GM12878 (cell line): ENCODE measurements around the gene PLA2G3. TPM values are rescaled to one million over a fixed set of nuclear protein-coding genes. Genes with fewer than 3 reads are reported as not detected.

ENCODE experiments used
- ATAC-seq: fragments of 200-7000 bp; cut with Tn5 transposase; 3 replicates; pipeline ENCODE4 v1.9.1; 2020; ENCODE audit warnings: mild to moderate bottlenecking, moderate library complexity
- BruUV-seq: library from RNA; stranded (reverse); fragments of 400-500 nt; replicated peaks from 2 replicates; lab custom pipeline; 2021; lab: Mats Ljungman, UMichigan
- CTCF ChIA-PET: fragments of 300-600 bp; sonication (Branson Sonifier 250); formaldehyde crosslinking; extraction: SDS; loops from one replicate; lab custom pipeline; 2021; ENCODE audit warnings: inconsistent platforms; lab: Yijun Ruan, JAX
- POLR2A ChIA-PET: fragments of 350-600 bp; formaldehyde crosslinking; extraction: SDS; loops from one replicate; lab custom pipeline; 2021; ENCODE audit warnings: inconsistent platforms; lab: Charles Lee
- RAD21 ChIA-PET: fragments of 300-600 bp; sonication (Branson Sonifier 250); formaldehyde crosslinking; loops from one replicate; lab custom pipeline; 2023; ENCODE audit warnings: antibody characterized with exemption; ENCODE audit not compliant: unreplicated experiment; lab: Charles Lee
- SMC1A ChIA-PET: fragments of 300-600 bp; sonication (Branson Sonifier 250); formaldehyde crosslinking; loops from one replicate; lab custom pipeline; 2023; ENCODE audit not compliant: unreplicated experiment, uncharacterized antibody; lab: Charles Lee
- DNase-seq: peaks from one replicate; pipeline ENCODE4 v3.0.0-alpha.2; 2011; ENCODE audit warnings: low read depth, low spot score
- FAIRE-seq: peaks from 3 replicates; lab custom pipeline; 2011; peaks lifted over from hg19 to GRCh38; lab: Jason Lieb, UNC
- H2AFZ ChIP-seq: 2 replicates; pipeline ENCODE4 v1.6.0; 2011; ENCODE audit warnings: low read depth, low read length, control low read depth; ENCODE audit not compliant: control insufficient read depth
- H3K27ac ChIP-seq: 2 replicates; pipeline ENCODE4 v1.5.1; 2011; ENCODE audit warnings: control low read depth; ENCODE audit not compliant: control insufficient read depth, insufficient read depth
- H3K27me3 ChIP-seq, 2 experiments: replicated peaks in 1 of 2; 2 replicates each; pipeline versions ENCODE4 v1.6.0 to v1.6.1; 2011; ENCODE audit warnings: low read length in 1 of 2; ENCODE audit not compliant: control insufficient read depth in 2 of 2, insufficient read depth in 2 of 2
- H3K36me3 ChIP-seq, 2 experiments: 2 replicates each; pipeline ENCODE4 v1.5.1; 2011; ENCODE audit warnings: low read length in 1 of 2; ENCODE audit not compliant: control insufficient read depth in 2 of 2, insufficient read depth in 2 of 2
- H3K4me1 ChIP-seq: 2 replicates; pipeline ENCODE4 v1.6.1; 2011; ENCODE audit warnings: mild to moderate bottlenecking, low read length, moderate library complexity, mixed read lengths; ENCODE audit not compliant: control insufficient read depth, insufficient read depth
- H3K4me2 ChIP-seq: 2 replicates; pipeline ENCODE4 v1.6.0; 2011; ENCODE audit warnings: control low read depth; ENCODE audit not compliant: control insufficient read depth, insufficient read depth
- H3K4me3 ChIP-seq: fragments of 200-600 bp; sonication (generic); 2 replicates; pipeline ENCODE4 v1.5.1; 2016
- H3K79me2 ChIP-seq: 2 replicates; pipeline ENCODE4 v1.6.0; 2011; ENCODE audit warnings: low read length; ENCODE audit not compliant: control insufficient read depth, insufficient read depth
- H3K9ac ChIP-seq: 2 replicates; pipeline ENCODE4 v1.8.0; 2011; ENCODE audit warnings: low read length, control low read depth, mixed read lengths; ENCODE audit not compliant: control insufficient read depth, insufficient read depth
- H3K9me3 ChIP-seq: replicated peaks from 3 replicates; pipeline ENCODE4 v1.5.1; 2011; ENCODE audit warnings: mild to moderate bottlenecking, low read length; ENCODE audit not compliant: control insufficient read depth, insufficient read depth
- H4K20me1 ChIP-seq: 2 replicates; pipeline ENCODE4 v1.6.0; 2011; ENCODE audit not compliant: control insufficient read depth, insufficient read depth
- CHD2 ChIP-seq: IDR thresholded peaks from 2 replicates; pipeline ENCODE4 v1.6.1; 2011; ENCODE audit warnings: low read depth, low read length, improper control_type of control experiment, borderline replicate concordance
- EZH2 ChIP-seq: IDR thresholded peaks from 2 replicates; pipeline ENCODE4 v1.6.1; 2012; ENCODE audit warnings: low read depth, mild to moderate bottlenecking, control low read depth, inconsistent platforms, low read length, borderline replicate concordance; ENCODE audit not compliant: control insufficient read depth
- MTA3 ChIP-seq: IDR thresholded peaks from 2 replicates; pipeline ENCODE4 v1.6.1; 2012; ENCODE audit warnings: low read length, inconsistent platforms, borderline replicate concordance
- NR2F1 ChIP-seq: fragments of 450-650 bp; conservative IDR thresholded peaks from 2 replicates; pipeline ENCODE4 v1.6.1; 2017; ENCODE audit warnings: mild to moderate bottlenecking
- PAX8 ChIP-seq: fragments of 450-650 bp; IDR thresholded peaks from 2 replicates; pipeline ENCODE4 v1.6.1; 2017; ENCODE audit warnings: mild to moderate bottlenecking, moderate library complexity
- RAD21 ChIP-seq: IDR thresholded peaks from 2 replicates; pipeline ENCODE4 v1.6.1; 2011; ENCODE audit warnings: mild to moderate bottlenecking, low read depth, low read length, moderate library complexity; ENCODE audit not compliant: insufficient read depth
- RB1 ChIP-seq: fragments of 450-650 bp; formaldehyde crosslinking; IDR thresholded peaks from 2 replicates; pipeline ENCODE4 v1.6.1; 2017; ENCODE audit warnings: mild to moderate bottlenecking, borderline replicate concordance
- ZNF24 ChIP-seq: fragments of 450-650 bp; IDR thresholded peaks from 2 replicates; pipeline ENCODE4 v1.6.1; 2017; ENCODE audit warnings: antibody characterized with exemption, mild to moderate bottlenecking
- ZSCAN29 ChIP-seq: fragments of 450-650 bp; IDR thresholded peaks from 2 replicates; pipeline ENCODE4 v1.6.1; 2017; ENCODE audit warnings: mild to moderate bottlenecking, moderate library complexity
- WGBS: methylation state at CpG from one replicate; pipeline ENCODE4 v1.1.6; 2016; ENCODE audit warnings: low lambda C conversion rate; ENCODE audit not compliant: insufficient replicate concordance, insufficient coverage; ENCODE audit errors: missing lambda C conversion rate; 5-methylcytosine and 5-hydroxymethylcytosine counted together
- in situ Hi-C: fragments of 300-500 bp; cut with MboI; formaldehyde crosslinking; loops from 9 replicates; pipeline ENCODE4 v1.14.3; 2018; ENCODE audit warnings: mixed read lengths
- intact Hi-C: fragments of 100-400 bp; cut with micrococcal nuclease; formaldehyde crosslinking; loops from one replicate; pipeline ENCODE4 v1.14.2; 2022; ENCODE audit not compliant: unreplicated experiment
- polyA plus RNA-seq, 11 experiments: library from polyadenylated mRNA; depleted of rRNA in 4 of 11; unstranded in 6 of 11; stranded (reverse) in 5 of 11; fragments of >200 nt; fragmentation: Nextera tagmentation in 4 of 11; fragmentation: Illumina TruSeq in 1 of 11; extraction: Ambion mirVana in 4 of 11; extraction: Trizol in 1 of 11; gene quantifications; 1 replicate in 1 of 11; 2 replicates in 10 of 11; pipeline versions ENCODE4 v1.2.1 to v1.2.3, GENCODE V29; 2011 to 2016; ENCODE audit warnings: inconsistent platforms in 2 of 11, missing spikeins in 2 of 11, low read depth in 1 of 11
- total RNA-seq, 4 experiments: library from RNA; depleted of rRNA in 3 of 4; stranded (reverse); fragments of >200 nt in 3 of 4; fragmentation: Illumina TruSeq in 1 of 4; extraction: Trizol in 1 of 4; gene quantifications; 2 replicates each; pipeline versions ENCODE4 v1.2.1 to v1.2.3, GENCODE V29; 2013 to 2021
- TF ChIP-seq, protein P1 (sequence below): IDR thresholded peaks from 2 replicates; pipeline ENCODE4 v1.6.1; 2012; ENCODE audit warnings: improper control_type of control experiment, low read depth, low read length; ENCODE audit not compliant: insufficient replicate concordance
- TF ChIP-seq, protein P2 (sequence below): IDR thresholded peaks from 2 replicates; pipeline ENCODE4 v1.6.1; 2012; ENCODE audit warnings: low read depth, low read length, improper control_type of control experiment

The PLA2G3 gene
- total and polyA plus RNA-seq, 10 of the 15 experiments (the other 5 are each of a cell fraction or from before 2014, with no cell fraction given): 0.04 TPM; not detected in 9

DNA sequence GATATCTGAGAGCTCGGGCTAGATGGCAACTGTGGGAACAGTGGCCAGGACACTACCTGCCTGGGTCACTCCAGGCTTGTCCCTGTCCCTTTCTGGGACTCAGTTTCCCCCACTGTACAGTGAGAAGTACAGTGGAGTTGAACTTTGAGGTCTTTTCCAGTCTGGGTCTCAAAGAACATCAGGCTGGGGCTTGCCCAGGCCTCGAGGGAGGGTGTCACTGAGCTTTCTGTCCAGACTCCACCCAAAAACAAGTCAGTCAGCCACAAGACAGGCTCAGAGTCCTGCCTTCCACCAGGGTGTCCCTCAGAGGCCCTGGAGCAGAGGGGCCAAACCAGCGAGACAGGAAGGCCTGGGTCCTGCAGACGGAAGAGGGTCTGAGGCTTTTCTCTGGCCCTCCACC lies 2.0 kb upstream of the PLA2G3 start:
- H3K4me2 ChIP-seq: no peak overlapping the region
- intact Hi-C loops: no loop called here

DNA sequence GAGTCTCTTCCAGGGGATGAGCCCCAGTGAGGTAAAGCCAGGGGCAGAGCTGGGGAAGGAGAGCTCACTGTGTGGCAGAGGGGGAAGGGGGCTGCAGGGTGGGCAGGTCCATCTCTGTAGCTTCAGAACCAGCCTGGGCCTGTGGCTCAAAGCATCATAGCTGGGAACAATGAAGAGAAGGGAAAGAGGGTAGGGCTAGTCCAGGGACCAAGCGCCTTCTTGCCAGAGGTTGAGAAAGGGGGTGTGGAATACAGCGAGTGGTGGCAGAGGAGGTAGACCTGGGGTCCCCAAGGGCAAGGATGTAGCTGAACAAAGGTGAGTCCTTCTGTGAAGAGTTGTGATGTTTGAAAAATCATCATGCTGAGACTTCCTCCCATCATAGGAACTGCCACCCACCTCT lies 1.2 kb upstream of the PLA2G3 start:
- DNase-seq: no peak
- WGBS: 24% methylated on average over 2 of the region's 2 CpGs
- POLR2A ChIA-PET: no interaction called here
- RAD21 ChIA-PET: no interaction called here
- Histone ChIP-seq H3K4me3 (no peak overlapping the region), H3K4me1 (no peaks in the 10 kb centered on the region), H3K27ac (no peak overlapping the region), H3K36me3 (no peaks in the 10 kb centered on the region), H3K9me3 (no peaks in the 10 kb centered on the region), H2AFZ (no peak overlapping the region), H3K79me2 (no peaks in the 10 kb centered on the region), H3K9ac (no peak overlapping the region), H3K4me2 (no peak overlapping the region), H3K27me3 (no peaks in the 10 kb centered on the region; a peak in 2 of 4 replicates), H4K20me1 (no peaks in the 10 kb centered on the region)
- no TSS peak for BruUV-seq
- ATAC-seq: no peak
- CTCF ChIA-PET: interaction anchor here (0.6 to 1.5 kb wide), 3 partner anchors 14 to 58 kb away, joined by 3 read pairs; partner anchors contain the start of gene SELENOM
- FAIRE-seq: no peak
- SMC1A ChIA-PET: interaction anchor here (0.6 kb wide), 1 partner anchor 914 kb away, joined by 3 read pairs; no protein-coding TSS in a partner anchor
- intact Hi-C loops (no loop called here), in situ Hi-C loops (no loop called here)
- TF ChIP-seq RB1 (no peak), RAD21 (no peak), MTA3 (no peak), ZSCAN29 (no peak), CHD2 (no peak), NR2F1 (no peak), PAX8 (no peak), EZH2 (no peak)
- TF ChIP-seq, protein P1, sequence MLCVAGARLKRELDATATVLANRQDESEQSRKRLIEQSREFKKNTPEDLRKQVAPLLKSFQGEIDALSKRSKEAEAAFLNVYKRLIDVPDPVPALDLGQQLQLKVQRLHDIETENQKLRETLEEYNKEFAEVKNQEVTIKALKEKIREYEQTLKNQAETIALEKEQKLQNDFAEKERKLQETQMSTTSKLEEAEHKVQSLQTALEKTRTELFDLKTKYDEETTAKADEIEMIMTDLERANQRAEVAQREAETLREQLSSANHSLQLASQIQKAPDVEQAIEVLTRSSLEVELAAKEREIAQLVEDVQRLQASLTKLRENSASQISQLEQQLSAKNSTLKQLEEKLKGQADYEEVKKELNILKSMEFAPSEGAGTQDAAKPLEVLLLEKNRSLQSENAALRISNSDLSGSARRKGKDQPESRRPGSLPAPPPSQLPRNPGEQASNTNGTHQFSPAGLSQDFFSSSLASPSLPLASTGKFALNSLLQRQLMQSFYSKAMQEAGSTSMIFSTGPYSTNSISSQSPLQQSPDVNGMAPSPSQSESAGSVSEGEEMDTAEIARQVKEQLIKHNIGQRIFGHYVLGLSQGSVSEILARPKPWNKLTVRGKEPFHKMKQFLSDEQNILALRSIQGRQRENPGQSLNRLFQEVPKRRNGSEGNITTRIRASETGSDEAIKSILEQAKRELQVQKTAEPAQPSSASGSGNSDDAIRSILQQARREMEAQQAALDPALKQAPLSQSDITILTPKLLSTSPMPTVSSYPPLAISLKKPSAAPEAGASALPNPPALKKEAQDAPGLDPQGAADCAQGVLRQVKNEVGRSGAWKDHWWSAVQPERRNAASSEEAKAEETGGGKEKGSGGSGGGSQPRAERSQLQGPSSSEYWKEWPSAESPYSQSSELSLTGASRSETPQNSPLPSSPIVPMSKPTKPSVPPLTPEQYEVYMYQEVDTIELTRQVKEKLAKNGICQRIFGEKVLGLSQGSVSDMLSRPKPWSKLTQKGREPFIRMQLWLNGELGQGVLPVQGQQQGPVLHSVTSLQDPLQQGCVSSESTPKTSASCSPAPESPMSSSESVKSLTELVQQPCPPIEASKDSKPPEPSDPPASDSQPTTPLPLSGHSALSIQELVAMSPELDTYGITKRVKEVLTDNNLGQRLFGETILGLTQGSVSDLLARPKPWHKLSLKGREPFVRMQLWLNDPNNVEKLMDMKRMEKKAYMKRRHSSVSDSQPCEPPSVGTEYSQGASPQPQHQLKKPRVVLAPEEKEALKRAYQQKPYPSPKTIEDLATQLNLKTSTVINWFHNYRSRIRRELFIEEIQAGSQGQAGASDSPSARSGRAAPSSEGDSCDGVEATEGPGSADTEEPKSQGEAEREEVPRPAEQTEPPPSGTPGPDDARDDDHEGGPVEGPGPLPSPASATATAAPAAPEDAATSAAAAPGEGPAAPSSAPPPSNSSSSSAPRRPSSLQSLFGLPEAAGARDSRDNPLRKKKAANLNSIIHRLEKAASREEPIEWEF: no peak

More for the DNA sequence above, 2.0 kb upstream of the PLA2G3 start:
- RAD21 ChIA-PET: interaction anchor here (0.6 kb wide), 1 partner anchor 221 kb away, joined by 5 read pairs; no protein-coding TSS in a partner anchor
- POLR2A ChIA-PET: no interaction called here
- SMC1A ChIA-PET: no interaction called here
- ATAC-seq (no peak), DNase-seq (no peak), FAIRE-seq (no peak)
- H3K36me3 ChIP-seq: no peaks in the 10 kb centered on the region
- H3K27me3 ChIP-seq: no peaks in the 10 kb centered on the region; a peak in 2 of 4 replicates
- no TSS peak for BruUV-seq
- H3K9ac ChIP-seq: no peak overlapping the region
- no peak overlapping the region for H3K4me3 ChIP-seq
- H3K9me3 ChIP-seq: no peaks in the 10 kb centered on the region
- no peaks in the 10 kb centered on the region for H3K79me2 ChIP-seq
- no peaks in the 10 kb centered on the region for H4K20me1 ChIP-seq
- 1% methylated on average over 4 of the region's 4 CpGs for WGBS
- H3K4me1 ChIP-seq: no peaks in the 10 kb centered on the region
- H2AFZ ChIP-seq: no peak overlapping the region
- CTCF ChIA-PET: interaction anchor here (1.5 kb wide), 1 partner anchor 35 kb away, joined by 3 read pairs; the partner anchor contains the start of gene SELENOM
- H3K27ac ChIP-seq: no peak overlapping the region
- TF ChIP-seq, protein P2, sequence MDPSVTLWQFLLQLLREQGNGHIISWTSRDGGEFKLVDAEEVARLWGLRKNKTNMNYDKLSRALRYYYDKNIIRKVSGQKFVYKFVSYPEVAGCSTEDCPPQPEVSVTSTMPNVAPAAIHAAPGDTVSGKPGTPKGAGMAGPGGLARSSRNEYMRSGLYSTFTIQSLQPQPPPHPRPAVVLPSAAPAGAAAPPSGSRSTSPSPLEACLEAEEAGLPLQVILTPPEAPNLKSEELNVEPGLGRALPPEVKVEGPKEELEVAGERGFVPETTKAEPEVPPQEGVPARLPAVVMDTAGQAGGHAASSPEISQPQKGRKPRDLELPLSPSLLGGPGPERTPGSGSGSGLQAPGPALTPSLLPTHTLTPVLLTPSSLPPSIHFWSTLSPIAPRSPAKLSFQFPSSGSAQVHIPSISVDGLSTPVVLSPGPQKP: no peak
- no peak for TF ChIP-seq ZNF24
- in situ Hi-C loops: no loop called here
